GM19035 (cell line): Measurements from ENCODE around the gene USE1.

Source experiments
- ATAC-seq: cut with Tn5 transposase; IDR thresholded peaks from one replicate; pipeline ENCODE4 v1.9.1; 2021; ENCODE audit not compliant: unreplicated experiment

The USE1 gene

DNA sequence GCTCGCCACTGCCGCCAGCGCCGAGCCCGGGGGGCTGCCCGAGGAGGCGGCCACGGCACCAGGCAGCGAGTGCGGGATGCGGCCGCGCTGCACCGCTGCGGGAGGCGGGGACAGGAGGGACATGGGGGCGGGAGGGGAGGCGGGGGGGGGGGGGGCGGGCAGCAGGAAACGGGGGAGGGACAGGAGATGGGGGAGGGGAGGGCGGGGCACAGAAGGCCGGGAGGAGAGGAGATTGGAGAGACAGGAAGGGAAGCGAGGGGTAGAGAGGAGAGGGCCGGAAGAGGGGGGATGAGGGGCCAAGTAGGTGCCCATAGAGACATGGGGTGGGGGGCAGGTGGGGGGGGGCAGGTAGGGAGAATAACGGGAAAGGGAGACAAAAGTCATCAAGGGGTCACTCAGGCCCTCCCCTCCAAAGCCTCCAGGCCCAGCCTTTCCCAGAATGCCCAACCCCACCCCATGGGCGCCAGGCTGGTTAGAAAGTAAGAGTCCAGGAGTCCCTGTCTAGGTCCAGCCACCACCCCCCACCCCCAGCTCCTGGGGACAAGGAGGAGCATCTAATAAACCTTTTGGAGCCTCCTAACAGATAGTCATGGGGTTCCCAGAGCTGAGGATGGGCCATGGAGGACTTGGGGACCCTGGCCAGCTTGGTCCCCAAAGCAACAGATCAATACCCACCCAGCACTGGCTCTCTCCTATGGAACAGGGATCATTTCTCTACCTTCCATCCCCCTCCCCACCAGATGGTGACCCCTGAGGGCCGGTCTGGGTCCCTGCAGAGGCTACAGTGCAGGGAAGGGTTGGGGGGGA, 21.0 kb downstream of the USE1 start:
- ATAC-seq, result peak; percentile 20

DNA sequence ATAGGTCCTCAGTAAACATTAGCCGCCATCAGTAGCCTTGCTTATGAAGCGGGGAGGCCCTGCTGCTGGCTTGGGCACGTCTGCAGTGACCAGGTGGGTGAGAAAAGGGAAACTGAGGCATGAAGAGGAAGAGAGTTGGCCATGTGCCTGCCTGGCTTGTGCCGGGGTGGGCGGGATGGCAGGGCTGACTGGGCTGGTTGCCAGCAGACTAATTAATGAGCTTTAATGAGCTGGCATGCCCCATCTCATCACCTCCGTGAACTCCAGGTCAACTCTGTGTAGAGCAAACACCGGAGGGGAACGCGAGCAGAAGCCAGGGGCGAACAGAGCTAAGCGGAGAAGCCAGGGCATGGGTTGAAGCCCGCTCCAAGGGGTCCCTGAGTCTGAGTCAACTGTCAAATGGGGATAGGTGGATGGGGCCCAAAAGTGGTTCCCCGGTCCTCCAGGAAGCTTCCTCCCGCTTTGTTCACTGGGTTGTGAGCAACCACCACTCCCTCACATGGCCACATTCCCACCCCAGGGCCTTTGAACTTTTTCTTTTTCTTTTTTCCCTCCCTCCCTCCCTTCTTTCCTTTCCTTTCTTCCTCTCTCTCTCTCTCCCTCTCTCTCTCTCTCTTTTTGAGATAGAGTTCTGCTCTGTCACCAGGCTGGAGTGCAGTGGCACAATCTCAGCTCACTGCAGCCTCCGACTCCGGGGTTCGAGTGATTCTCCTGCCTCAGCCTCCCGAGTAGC, 21.8 kb downstream of the USE1 start:
- ATAC-seq, result no peak

DNA sequence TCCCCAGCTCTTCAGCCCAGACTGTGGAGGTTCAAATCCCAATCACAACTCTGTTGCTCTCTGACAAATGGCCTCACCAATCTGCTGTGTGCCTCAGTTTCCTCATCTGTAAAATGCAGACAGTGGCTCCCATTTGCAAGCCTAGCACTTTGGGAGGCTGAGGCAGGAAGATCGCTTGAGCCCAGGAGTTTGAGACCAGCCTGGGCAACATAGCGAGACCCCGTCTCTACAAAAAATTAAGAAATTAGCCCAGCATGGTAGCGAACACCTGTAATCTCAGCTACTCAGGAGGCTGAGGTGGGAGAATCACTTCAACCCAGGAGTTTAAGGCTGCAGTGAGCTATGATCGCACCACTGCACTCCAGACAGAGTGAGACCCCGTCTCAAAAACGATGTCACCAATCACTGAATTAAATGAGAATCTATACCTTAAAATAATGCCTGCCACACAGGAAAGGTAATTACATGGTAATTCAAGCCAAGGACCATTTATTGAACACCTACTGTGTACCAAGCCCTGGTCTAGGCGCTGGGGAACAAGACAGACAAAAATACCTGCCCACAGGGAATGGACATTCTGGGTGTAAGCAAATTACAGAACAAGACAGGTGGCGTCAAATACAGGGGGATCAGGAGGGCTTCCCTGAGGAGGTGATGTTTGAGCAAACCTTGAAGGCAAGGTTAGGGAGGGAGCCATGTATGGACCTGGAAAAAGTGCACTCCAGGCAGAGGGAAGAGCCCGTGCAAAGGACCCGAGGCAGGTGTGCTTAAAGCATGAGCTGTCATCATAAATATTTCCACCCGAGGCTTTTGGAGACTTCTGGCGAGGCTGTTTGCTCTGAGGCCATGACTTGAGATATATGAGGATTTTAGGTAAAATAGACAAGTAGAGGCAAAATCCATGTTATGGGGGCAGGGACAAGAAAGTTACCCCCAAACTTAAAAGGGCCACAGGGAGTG, 22.9 kb downstream of the USE1 start:
- no peak for ATAC-seq

DNA sequence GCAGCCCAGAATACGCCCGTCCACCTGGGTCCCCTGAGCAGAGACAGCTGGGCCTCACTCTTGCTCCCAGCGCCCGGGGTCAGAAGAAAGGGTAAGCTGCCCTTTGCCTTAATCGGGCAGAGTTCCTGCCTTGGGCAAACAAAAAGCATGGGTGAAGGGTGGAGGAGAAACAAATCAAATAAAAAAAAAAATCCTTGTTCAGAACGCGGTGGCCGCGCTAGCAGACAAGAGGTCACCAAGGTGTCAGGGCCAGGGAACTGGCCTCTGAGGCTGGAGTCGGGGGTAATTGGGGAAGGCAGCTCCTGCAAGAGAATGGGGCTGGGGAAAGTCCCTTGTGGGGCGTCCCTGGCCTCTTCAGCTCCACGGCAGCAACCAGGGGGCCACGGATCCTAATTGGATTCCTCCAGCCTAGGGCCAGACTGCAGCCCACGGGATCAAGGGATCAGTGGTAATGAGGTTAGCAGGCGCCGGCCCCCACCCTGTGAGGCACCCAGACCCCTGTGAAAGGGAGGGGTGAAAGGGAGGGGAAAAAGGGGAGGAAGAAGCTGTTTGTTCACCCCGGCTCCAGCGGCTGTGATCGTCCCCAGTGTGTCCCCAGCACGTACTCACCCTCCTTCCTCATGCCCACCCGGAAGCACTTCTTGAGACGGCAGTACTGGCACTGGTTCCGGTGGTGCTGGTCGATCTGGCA, 25.1 kb downstream of the USE1 start:
- no peak for ATAC-seq

DNA sequence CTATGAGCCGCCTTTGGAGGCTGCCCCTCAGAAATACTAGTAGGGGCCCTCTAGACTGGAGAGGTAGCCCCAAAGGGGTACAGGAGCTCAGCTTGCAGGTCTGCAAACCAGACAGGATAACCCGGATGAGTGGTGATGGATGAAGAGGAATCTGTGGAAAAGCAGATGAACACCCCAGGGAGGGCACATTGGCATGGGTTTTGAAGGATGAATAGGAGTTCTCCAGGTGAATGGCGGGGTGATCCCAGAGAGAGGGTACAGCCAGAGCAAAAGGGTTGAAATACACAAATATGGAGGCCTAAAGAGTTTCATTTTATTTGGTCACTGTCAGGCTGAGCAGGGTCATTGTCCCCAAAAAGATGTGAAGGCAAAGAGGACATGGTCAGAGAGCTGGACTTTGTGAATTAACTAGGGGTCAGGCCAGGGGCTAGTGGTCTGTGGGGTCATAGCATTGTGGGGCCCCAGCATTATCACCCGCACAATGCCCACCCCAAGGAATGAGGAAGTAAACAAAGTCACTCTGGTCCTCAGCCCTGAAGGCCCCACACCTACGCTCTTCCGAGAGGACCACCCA, 25.8 kb downstream of the USE1 start:
- ATAC-seq, result no peak

DNA sequence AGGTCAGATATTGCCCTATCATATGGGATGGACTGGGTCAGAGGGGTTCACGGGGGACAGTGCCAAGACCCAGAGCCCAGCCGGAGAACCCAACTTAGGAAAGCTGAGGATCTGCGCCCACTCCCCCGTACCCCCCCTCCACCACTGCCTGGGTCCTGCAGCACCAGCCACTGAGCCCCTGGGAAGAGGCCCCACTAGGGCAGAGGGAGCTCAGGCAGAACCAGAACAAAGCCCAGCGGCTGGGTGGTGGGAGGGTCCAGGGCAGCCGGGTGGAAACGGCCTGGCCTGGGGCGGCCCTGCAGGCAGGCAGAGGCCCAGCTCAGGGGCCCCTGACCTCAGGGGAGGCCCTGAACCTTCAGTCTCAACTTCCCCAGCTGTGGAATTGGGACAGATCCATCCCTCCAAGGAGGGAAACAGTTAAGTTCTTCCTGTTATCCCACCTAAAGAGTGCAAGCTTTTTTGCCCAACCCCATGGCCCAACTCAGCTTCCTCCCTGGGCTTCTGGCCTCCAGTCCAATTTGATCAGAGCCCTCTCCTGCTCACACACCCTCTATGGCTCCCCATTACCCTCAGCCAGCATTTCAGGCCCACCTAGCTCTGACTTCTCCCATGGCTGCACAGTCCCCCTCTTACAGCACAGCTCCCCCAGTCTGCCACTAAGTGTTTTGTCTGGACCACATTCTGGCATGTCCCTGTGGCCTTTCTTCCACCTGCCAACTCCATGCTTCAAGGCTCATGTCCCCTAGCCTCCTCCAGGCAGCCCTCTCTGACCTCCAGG, 27.5 kb downstream of the USE1 start:
- ATAC-seq, result no peak

DNA sequence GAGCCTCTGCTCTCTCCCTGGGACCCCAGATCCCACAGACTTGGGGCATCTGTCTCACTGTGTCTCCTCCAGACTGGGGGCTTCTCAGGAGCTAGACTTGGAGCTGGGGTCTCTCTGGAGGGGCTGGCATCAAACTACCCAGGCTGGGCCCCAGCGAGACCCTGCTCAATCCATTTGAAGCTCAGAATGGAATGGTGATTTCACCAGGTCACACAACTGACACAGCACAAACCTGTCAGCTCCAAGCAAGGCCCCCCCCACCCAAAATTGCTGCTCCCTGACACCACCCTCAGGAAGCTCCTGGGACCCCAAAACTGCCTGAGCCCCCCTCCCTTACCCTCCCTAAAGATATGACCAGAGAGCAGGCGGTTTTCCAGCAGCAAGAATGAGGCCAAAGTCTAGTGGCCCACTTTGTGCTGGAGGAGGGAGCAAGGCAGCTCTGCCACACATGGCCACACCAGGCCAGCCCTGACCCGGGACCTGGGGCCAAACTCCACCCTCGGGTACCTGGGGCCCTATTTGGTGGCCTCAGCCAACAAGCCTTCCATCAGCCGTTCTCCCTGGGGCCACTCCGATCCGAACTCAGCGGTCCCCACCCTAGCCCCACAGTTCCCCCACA, 28.2 kb downstream of the USE1 start:
- ATAC-seq, result no peak

DNA sequence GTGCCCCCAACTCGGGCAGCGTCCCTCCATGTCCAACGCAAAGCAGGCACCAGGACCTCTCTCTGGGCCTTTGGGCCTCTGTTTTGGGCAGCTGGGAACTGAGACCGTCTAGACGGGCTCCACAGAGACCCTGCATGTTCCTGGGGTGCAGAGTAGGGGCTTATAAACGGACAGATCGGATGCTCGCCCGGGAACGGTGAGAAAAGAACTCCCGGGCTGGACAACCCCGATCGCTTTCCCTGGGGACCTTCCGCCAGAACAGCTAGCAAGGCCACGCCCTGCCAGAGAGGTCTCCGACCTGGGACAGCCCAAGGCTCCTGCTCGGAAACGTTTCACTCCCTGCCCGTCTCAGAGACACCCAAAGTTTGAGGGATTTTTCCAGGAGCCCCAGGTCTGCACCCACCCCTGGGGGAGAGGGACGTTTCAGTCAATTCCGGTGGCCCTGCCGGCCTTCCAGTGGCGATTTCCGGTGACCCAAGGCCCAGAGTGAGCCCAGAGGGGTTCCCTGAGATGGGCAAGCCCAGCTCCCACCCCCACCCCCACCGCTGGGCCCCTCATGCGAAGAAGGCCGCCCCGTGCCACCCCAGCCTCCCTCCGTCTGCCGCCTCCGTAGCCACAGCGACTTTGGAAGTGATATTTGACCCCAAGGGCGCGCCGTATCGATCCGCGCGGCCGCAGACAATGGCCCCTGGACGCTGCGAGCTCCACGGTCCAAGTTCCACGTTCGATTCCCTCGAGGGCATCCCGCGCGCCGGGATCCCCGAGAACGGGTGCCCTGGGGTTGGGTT, 28.9 kb downstream of the USE1 start:
- no peak for ATAC-seq

DNA sequence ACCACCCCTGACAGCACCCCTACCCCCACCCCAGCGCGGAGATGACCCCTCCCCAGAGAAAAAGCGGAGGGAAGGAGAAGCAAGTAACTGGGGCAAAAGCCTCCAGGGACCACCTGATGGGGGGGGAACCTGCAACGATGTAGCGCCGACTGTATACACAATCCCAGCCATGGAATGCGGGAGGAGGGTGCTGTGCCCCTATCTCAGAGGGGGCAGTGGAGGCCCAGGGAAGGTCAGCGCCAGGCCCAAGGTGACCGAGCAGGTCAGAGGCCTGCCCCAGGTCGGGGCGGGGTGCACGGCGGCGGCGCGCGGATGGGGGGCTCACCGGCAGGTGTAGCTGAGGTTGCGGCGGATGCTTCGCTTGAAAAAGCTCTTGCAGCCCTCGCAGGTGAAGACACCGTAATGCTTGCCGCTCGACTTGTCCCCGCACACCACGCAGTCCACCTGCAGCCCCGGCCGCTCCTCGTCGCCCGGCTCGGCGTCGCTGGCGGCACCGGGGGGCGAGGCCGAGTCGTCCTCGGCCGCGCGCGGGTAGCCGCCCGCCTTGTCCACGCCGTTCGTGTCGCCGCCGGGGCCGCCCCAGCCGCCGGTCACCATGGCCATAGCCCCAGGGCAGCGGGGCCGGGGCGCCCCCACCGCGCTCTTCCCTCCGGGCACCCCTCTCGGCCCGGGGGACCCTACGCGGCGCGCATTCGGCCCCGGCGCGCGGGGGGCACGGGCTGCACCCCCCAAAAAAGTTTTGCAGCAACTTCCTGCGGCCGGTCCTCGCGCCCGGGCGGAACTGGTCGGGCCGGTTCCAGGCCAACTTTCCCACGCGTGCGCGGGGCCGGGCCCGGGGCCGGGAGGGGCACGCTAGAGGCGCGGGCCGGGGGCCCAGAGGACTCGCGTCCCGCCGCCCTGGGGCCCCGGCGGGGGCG, 29.7 kb downstream of the USE1 start:
- ATAC-seq, result no peak

DNA sequence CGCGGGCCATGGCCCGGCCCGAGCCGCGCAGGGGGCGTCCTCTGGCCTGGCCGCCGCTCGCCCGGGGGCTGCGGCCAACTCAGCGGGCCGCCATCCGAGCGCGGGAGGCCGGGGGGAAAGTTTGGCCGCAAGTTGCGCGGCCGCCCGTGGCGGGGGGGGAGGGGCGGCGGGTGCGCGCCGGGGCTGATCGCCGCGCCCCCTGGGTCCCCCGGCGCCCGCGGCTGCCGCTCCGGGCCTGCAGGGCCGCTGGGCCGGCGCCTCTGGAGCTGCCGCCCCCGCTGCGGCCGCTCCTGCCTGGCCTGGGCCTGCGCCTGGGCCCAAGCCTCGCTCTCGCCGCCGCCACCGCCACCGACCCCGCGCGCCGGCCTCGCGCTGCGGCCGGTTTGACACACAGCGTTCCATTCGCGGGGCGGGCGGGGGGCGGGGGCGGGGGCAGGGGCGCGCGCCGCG, 30.4 kb downstream of the USE1 start, which contains the start of gene NR2F6:
Gene NR2F6 (minus strand): TSS at position 385 of the 450 bp plus-strand sequence. CDS start 699 bp downstream, outside the sequence.
- ATAC-seq, result peak; percentile 26

DNA sequence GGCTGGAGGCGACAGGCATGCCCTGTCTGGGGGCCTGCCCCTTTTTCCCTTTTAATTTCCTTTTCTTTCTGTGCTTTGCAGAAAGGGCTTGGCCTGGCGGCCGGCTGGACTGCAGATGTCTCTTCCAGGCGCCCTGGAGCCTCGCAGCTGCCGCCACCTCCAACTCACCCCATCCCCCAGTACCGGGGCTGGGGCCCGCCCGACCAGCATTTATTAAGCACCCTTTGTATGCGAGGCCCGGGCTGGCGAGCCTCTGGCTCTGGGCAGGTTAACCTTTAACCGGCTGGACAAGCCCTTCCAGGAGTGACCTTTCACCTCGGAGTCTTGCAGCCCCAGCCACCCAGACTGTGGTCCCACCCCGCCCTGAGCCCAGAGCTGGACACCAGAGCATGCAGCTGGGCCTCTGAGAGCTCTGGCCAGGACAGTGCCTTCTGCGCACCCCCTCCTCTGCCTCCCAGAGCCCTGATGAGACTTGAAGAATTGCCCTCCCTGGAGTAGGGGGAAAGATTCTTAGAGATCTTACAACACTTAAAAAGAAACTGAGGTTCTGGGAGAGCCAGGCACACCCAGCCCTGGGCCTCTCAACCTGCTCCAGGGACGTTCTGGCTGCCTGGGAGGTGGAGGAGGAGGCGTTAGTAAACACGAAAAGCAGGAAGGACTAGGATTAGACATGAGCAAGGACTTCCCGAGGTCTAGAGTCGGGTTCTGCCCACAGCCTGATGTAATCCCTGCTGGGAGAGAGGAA, 31.7 kb downstream of the USE1 start:
- no peak for ATAC-seq

DNA sequence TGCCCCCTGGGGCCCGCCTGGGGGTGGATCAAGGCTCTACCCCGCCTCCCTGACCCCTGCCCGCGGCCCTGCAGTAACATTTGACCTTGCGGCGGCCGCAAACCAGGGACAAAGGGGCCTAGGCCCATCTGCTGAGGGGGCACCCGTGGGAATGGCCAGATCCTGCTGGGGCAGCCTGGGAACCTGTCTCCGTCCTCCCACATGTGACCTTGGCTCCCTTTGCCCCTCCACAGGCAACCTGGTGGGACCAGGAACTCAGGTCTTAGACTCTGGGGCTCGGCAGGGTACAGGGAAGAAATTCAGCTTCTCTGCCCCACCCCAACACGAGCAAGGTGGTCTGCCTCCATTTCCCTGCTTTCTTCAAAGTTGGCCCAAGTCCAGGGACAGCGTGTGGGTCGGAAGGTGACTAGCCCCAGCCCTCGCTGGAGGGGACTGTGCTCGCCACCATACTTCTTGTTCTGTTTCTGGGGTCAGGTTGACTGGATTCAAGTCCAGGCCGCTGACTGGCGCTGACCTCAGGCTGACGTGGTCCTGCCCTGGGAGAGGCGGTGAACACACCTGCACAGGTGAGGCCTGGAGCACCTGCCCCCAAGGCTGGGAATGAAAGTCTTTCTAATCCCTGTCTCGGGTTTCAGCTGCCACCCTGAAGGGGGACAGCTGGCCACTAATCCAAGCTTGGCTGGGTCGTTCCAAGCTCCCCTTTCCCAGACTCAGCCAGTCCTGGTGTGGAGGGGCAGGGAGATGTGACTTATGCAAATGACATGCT, 33.0 kb downstream of the USE1 start:
- ATAC-seq, result no peak

DNA sequence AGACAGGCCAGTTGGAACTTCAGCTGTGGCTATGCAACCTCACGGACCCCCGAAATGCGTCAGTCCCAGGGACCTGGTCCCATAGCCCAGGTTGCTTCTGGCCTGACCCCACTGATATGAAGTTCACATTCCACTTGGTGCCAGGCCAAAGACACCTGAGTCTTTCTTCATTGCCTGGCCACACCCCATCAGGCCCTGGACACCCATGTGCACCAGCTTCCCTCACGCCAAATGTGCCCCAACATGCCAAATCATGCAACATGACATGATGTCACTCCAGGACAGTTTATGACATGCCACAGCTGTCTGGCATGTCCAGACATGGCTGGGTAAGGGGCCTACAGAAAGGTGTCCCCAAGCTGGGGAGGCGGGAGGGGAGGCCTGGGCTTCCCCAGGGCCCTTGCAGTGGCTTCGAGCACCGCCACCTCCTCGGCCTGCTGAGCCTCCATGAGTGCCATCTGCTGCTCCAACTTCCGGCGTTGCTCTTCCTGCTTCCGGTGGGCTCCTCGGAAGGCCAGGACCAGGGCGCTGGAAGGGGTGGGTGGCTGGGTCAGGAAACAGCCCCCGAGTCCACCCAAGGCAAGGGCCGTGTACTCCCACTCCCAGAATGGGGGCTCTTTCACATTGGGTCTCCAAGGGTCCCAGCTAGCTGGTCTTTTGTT, 34.9 kb downstream of the USE1 start:
- ATAC-seq, result no peak

DNA sequence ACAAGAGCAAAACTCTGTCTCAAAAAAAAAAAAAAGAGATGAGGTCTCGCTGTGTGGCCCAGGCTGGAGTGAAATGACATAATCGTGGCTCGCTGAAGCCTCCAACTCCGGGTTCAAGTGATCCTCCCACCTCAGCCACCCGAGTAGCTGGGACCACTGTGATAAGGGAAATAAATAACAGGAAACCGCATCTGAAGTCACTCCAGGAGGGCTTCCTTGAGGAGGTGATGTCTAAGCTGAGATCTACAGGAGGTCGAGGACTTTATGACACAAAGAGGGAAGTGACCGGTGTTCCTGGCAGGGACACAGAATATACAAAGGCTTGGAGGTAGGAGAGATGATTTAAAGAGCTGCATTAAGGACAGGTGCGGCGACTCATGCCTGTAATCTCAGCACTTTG, 39.5 kb downstream of the USE1 start:
- ATAC-seq, result no peak

DNA sequence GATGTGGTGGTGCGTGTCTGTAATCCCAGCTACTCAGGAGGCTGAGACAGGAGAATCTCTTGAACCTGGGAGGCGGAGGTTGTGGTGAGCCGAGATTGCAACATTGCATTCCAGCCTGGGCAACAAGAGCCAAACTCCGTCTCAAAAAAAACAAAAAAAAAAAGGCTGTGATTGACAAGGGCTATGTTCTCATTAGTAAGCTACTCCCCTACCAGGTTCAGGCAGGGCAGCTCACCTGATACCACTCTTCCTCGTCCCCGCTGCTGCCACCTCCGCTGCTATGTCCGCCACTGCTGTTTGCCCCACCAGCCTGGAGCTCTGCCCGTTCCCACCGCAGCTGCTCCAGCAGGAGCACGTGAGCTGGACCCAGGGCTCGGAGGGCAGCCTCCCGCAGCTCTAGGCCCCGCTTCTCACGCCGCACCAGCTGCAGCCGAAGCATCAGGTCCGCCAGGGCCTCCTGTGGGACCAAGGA, 40.0 kb downstream of the USE1 start:
- no peak for ATAC-seq
